ENCODE measurements around the gene RAB23.
"Not testable (repeated sequence)": the region's sequence is repeated elsewhere in the genome, so short reads cannot be mapped to it uniquely, and the experiment has no call there.

Gene RAB23

DNA sequence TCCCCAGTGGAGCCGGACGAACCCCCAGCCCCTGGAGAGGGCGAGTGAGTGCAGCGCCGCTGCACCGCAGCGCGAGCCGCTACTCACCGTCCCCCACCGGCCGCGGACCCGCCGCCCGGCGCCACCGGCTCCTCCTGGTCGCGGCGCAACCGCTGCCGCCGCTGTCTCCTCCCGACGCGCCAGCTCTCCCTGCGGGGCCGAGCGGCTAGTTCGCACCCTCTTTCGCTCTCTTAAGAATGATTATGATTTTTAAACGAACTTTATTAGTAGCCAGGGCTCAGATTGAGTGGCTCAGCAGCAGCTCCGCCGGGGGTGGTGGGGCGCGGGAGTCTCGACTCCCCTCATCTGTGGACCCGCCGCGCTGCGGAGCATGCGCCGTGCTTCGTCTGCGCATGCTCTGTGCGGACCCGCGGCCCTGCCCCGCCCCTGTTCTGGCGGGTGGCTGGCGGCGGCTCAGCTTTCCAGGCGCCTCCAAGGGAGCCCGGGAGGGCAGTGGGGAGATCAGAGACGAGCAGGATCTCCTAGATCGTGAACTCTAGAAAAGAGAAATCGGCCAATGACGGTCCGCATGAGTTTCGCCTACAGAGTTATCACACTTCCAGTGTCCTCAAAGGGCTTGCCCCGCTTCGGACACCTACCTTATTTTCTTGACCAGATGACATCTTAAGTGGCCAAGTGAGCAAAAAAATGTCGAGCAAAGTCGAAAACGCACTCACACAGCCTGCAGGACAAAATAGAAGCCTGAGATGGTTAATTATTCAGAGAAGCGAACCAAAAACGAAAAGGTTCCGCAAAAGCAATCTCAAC, at the start of gene RAB23:
TSS of gene RAB23 (minus strand) at position 372 of the 807 bp plus-strand sequence. CDS start 11,927 bp downstream, outside the sequence.
- peak; percentile 76 for DNase-seq

DNA sequence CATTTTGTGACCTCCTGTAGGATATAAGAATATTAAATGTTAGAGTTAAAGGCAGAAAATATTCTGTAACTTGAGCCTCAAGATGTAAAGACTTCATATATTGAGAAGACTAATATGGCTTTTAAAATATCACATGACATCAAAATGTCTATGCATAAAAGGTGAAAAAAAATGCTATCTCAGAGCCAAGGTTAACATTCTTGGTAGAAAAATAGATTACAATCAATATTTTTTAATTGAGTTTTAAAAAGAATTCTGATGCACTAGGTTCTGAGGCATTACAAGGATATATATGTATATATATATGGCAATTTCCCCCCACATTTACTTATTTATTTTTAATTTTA, 46.2 kb upstream of the RAB23 start:
- no peak for DNase-seq

DNA sequence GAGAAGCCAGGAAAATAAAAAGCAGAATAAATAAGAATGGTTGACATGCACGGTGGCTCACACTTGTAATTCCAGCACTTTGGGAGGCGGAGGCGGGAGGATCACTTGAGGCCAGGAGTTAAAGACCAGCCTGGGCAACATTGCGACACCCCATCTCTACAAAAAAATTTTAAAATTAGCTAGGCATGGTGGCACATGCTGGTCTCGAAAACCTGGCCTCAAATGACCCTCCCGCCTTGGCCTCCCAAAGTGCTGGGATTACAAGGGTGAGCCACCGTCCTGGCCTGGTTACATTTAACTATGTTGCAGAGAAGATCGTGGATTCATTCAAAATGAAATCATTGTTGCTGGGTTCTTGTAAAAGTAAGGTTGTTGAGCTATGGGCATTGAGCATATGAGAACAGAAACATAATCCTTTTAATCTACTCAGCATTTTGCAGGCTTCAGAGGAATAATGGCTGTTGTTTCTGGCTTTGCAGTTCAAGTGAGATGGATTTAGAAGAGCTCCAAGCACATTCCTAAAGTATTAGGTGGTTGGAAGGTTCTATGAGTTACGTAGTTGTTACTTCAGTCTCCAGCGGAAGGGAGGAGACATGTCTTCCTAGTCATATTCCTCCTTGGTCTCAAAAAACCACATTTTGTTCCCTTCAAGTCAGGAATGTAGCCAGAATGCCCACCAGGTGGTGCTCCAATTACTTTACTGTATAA, 45.6 kb upstream of the RAB23 start:
- no peak for DNase-seq

DNA sequence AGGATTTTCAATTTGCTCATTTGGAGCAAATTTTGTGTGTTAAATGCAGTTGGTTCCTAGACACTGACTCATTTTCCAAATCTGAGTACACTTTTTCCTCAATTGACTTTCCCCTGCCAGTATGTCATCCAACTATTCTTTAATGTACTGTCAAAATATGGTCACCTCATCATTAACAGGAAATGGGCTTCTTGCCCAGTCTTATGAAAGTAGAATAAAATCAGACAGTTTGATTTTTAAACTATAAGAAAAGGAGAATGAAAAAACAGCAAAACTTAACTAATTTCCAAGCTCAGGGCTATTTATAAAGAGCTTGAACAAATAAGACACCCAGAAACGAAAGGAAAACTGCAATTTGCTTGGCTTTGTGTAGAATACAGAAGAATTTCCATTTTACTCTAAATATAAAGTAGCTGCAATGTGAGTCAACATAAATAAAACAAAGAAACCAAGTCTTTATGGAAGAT, 43.7 kb upstream of the RAB23 start:
- DNase-seq = no peak

DNA sequence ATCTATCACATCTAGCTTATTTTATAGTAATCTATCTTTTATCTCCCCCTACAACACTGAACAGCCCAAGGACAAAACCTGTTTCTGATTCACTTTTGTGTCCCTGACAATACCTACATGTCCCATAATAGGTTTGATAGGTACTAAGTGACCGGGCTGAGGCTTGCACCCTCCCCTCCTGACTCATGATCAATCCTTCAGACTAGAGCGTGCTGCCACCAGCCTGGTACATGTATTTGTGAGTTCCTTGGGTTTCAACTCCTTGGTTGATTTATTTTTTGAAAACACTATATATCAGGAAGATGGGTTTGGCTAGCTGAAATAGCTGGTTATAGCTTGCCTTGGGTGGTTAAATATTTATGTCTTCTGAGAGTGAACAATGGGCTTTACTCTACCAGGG, 41.6 kb upstream of the RAB23 start:
- DNase-seq = no peak

DNA sequence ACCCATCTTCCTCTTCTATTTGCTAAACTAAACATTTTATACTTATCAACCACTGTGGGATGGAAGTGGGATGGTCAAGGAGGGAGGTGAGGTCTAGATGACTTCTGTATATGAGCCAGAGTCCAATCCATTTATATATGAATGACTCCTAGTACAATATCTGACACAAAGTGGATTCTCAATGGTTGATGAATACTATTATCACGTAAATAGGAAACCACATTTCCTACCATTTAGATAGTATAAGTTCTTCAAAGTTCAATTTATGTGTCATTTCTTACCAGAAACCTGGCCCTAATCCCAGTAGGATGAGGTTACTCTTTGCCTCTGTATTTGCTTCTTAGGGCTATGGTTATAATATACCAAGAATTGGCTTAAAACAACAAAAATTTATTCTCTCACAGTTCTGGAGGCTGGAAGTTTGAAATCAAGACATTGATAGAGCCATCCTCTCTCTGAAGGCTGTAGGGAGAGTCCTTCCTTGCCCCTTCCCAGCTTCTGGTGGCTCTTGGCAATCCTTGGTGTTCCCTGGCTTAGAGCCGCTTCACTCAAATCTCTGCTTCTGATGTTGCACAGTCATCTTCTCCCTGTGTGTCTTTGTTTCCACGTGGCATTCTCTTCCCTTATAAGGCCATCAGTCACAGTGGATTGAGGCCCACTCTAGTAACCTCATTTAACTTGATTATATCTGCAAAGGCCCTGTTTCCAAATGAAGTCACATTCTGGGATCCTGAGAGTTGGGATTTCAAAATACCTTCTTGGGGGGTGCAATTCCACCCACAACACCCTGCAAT, 41.0 kb upstream of the RAB23 start:
- DNase-seq = no peak

DNA sequence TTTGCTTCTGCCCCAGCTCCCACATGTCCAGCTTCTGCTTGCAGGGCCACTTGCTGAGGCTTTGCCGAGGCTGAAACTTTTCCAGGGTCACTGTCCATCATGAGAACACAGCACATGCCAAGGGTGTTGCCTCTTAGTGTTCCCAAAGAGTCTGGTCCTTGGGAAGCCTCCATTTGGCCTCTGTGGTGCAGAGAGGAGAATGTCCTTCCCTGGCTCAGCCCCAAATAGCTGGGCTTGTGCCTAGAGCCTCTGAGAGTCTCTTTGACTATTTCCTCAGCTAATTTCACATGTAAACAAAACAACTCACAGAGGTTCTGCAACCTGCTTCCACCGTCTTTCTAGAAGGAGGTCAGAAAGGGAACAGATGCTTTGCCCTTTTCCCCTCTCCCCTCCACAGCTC, 40.4 kb upstream of the RAB23 start:
- DNase-seq = no peak

DNA sequence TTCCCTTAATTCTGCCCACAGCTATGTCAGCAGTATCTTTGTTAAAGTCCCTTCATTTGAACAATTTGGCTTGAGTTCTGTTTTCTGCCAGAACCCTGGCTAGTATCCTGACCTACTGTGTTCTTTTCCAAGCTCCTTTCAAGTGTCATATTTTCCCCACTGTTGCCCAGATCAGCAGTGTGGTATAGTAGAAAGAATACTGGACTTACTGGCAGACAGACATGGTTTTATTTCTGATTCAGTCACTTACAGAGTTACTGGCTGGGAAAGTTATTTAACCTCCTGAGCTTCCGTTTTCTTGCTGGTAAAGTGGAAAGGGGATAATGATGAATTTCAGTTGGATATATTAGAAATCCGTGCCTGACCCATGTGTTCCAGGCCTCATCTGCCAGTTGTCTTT, 39.8 kb upstream of the RAB23 start:
- DNase-seq = no peak

DNA sequence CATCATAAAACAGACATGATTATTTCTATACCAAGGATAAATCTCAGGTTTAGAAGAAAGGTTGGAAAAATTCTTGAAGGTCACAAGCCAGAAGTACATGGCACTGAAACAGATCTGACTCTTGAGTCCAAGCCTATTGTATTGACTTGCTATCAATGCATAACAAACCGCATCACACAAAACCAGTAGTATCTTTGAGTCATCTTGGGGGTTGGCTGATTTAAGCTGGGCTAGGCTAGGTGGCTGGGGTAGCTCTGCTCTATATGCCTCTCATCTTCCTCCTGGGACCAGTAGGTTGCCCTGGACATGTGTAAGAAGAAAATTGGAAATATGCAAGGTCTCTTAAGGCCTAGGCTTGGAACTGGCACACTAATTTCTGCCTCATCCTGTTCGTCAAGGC, 37.0 kb upstream of the RAB23 start:
- no peak for DNase-seq

DNA sequence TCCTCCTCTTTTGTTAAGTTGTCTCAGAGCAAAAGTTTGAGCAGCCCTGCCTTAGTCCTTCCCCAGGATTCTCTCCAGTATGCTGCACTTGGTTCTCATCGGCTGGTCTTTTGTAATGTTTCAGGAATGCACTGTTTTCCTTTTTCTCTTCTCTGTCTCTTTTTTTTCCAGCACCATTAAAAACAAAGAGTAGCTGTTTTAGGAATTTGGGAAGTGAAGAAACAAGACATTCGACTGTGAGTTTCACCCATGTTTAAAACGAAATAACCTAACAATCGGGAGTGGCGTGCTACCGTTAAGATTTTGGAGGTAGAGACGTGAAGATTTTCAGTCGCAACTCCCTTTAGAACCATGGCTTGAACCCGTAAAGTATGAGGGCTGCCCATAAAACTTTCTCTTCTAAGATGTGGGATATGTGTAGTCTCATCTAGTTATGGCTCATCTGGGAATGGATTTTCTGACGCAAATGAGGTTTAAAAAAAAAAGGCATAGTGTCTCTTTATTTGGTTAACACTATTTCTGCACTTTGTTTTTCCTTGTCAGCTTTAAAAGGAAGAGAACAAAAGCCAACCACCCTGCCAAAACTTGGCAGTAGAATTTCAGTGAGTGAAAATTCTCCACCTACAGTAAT, 35.9 kb upstream of the RAB23 start:
- no peak for DNase-seq

DNA sequence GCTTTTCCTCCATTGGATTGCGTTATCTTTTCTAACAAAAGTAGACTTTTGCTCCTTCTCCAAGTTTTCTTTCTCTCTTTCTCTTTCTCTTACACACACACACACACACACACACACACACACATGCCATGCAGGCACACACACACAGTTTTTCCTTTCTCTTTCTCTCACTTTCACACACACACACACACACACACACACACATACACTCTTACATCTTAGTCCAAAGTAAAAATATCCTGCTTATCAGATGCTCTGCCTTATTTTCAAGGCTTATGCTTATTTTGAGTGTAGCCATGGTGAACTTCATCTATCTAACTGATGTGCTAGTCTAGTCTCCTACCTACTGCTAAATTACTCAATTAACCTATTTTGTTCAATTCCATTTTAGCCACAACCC, 34.4 kb upstream of the RAB23 start:
- no peak for DNase-seq

DNA sequence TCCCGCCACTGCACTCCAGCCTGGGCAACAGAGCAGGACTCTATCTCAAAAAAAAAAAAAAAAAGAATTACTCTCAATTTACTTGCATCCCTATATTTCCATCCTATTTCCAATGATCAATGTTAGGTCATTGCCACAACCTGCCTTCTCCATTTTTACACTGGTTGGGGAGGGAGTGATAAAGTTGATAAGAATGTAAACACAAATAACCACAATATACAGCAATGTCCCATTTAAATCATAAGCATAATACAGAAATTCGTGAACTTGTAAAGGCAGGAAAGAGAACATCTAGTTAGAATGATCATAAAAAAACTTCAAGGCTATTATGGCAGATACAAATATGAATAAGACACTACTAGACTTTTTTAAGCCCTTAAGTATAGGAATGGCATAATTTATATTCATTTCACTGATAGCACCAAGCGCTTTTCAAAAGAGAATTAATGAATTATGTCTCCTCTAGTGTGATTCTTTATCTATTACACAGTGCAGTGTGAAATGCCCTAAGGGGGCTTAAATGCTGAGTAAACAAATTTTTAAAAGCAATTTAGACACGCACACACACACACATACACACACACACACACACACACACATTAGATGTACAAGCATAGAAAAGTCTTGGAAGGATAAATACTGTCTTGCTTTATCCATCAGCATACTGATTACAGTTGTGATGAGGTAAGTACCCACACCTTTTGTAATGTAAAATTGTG, 33.5 kb upstream of the RAB23 start:
- DNase-seq = no peak

DNA sequence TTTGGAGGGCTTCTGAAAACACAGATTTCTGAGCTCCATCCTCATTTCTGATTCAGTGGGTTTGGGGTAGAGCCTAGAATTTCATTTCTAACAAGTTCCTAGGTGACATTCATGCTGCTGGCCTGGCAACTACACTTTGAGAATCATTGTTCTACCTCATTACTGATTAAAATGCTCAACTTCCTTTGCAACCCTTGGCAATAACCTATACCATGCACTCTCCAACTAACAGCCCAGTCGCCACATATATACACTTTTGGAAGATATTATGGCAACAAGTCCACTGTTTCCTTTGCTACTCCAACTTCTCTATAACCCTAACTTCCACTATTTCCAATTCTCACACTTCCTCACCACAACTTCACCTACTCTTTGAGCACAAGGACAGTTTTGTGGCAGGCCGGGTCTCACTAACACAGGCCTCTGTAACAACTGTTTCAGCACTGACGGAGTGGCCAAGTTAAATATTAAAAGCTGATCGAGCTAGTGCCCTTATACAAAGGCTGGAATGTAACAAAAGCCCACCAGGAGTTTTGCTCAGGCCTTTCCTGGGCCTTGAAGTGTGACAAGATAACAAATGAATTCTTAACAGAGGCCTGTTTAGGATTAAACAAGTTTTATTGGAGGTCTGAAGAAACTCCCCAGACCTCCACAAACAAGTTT, 32.1 kb upstream of the RAB23 start:
- no peak for DNase-seq

DNA sequence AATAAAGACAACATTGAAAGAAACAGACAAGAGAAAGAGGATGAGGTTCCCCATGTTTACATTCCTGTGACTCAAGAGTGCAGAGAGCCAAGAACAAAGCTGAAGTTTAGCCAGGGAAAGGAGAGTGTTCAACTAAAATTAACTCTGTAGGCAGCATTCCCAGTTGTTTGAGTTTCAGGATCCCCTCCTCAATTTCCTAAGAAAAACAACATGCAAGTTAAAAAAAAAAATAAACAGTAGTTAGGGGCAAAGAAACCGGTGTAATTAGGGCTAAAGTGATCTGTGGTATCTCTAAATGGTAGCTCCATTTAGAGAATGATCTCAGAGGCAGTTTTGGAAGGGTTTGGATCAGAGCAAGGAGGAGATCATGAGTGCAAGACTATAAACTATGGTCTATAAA, 30.9 kb upstream of the RAB23 start:
- DNase-seq = no peak

DNA sequence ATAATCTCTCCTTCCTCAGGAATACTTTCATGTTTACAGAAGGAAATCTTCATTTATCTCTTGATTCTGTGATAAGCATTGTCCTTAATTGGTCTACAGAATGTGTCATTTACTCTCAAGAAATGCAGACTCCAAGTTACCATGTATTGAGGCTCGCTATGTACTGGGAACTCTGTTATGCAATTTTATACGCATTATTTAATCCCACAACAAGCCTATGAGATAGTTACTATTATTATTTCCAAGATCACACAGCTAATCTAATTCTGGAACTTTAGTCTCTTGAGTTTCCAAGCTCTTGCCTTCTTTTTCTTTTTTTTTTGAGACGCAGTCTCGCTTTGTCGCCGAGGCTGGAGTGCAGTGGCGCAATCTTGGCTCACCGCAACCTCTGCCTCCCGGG, 30.0 kb upstream of the RAB23 start:
- DNase-seq = no peak

DNA sequence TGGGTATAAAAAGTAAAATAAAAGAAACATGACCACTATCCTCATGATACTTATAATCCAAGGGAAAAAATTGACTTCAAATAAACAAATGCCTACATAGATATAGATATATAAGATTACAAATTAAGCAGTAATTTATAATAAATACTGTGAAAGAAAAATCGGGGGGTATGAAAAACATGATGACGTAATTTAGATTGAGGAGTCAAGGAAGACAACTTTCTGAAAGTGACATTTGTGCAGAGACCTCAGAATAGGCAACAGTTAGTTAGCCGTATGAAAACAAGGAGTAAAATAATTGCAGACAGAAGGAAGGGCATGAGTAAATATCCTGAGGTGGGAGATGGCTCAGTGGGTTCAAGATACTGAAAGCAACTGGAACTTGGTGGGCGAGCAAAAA, 28.2 kb upstream of the RAB23 start:
- no peak for DNase-seq

DNA sequence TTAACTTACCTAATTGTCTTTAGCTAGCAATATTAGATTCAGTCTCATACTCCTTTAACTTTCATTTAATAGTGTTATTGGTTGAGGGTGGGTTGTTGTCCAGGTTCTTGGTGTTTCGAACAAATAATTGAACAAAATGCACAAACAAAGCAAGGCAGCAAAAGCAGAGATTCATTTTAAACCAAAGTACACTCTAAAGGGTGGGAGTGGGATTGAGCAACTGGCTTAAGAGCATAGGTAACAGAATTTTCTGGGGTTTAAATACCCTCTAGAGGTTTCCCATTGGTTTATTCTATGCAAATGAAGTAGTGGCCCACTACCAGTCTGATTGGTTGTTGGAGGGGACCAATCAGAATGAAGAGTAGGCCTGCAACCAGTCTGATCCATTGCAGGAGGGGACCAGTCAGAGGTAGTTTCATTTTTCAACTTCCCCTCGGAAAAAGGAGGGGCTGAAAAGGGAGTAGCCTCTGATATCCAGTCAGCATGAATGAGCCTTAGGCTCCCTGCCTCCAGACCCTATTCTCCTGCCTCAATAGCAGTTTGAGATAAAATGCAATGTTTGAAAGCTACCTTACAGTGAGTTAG, 26.3 kb upstream of the RAB23 start:
- no peak for DNase-seq

DNA sequence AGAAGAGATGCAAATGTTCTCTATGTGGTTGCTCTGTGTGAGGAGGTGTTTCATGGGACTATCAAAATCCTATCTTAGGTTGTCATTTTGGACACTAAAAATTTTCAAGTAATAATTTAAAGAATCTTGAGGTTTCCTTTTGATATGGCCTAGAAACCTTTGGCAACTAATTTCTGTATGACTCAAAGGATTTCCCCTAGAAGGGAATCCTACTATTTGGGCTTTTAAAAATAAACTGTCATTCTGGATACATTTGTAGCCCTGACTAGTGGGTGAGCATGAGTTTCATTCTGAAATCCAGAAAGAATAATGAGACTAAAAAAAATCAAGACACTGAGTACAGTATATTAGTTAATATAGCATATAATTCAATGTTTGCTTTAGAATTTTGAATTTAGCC, 25.5 kb upstream of the RAB23 start:
- DNase-seq = no peak

DNA sequence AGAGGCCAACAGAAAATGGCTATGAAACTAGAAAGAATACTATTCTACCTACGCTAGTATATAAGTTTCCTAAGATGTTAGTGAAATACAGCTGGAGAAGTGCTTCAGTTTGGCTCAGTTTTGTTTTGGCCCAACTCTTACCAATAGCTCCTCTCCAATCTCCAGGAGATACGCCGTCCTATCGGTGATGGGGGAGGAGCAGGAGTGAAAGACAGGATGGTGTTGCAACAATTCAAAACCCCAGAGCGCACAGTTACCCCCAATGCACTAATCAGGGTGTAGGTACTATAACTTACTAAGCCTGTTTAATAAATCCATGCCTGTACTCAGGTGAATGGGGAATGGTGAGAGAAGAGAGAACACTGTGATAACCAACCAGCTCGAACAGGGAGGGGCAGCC, 24.2 kb upstream of the RAB23 start:
- no peak for DNase-seq

DNA sequence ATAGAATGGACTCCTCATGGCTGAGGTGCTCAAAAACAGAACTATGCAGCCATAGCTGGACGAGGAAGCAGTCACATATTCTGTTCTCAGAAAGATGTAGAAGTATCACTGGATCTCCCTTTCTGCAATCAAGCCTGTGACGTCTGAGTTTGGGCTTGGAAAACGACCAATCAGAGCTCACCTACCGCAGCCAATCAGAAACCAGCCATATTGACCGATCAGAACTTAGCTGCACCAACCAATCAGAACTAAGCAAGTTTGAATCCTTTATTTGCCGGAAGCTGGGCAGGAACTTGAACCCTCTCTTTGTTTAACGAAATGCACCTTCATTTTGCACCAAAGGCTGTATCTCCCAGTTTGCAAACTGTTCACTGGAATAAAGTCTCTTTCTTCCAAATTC, 21.8 kb upstream of the RAB23 start:
- no peak for DNase-seq

DNA sequence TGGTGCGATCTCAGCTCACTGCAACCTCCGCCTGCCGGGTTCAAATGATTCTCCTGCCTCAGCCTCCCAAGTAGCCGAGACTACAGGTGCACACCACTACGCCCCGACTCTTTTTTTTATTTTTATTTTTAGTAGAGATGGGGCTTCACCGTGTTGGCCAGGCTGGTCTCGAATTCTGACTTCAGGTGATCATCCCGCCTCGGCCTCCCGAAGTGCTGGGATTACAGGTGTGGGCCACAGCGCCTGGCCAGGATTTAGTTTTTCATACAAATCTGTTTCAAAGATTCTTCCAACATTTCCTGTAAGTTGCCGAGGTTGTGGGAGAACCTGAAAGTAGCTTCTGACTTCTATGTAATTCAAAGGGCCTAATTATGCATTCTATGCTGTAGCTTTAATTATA, 21.4 kb upstream of the RAB23 start:
- DNase-seq = not testable (repeated sequence)

DNA sequence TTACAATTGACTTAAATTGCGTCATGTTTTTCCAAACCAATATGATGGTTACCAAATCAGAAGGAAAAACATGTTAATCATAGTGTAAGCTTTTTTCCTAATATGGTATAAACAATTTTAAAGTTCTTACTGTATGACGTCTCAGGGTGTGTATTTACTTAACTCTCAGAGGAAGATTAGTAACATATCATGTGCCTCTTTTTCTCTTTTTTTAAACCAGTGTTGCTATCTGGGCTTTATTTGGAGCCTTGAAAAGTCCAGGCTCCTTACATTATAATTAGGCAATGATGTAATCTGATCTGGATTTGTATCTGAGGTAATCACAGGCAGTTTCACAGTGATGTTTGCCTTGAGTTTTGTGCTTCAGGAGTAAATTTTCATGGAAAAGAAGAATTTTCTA, 20.4 kb upstream of the RAB23 start:
- DNase-seq = no peak

Measured in NCI-H1092 treated with DMSO at 0.1 percent for 48 hours (cell line).